Measurements from ENCODE around the gene INS. TPM values are rescaled to one million over a fixed set of nuclear protein-coding genes. Genes with fewer than 3 reads are reported as not detected.
"Not testable (repeated sequence)": the region's sequence is repeated elsewhere in the genome, so short reads cannot be mapped to it uniquely, and the experiment has no call there.

Gene INS
- total RNA-seq, 4 donors from 2014 or later, result not detected

GRCh38 chr11:2195756-2196088 lies 34.7 kb upstream of the INS start:
- H3K4me1 ChIP-seq, result no peaks in the 10 kb centered on the region
- DNase-seq, result no peak
- H3K27ac ChIP-seq, result no peak overlapping the region
- no peaks in the 10 kb centered on the region for H3K27me3 ChIP-seq
- no peaks in the 10 kb centered on the region for H3K36me3 ChIP-seq
- H3K9me3 ChIP-seq, result no peaks in the 10 kb centered on the region
- no peak overlapping the region for H3K4me3 ChIP-seq
- TF ChIP-seq POLR2A (IDR thresholded peaks at IDR 0.05) (no peak), CTCF (IDR thresholded peaks at IDR 0.05) (no peak)

- H3K27ac ChIP-seq, result no peak overlapping the region
- no peaks in the 10 kb centered on the region for H3K36me3 ChIP-seq
- no peaks in the 10 kb centered on the region for H3K27me3 ChIP-seq
- H3K9me3 ChIP-seq, result no peaks in the 10 kb centered on the region
- no peak for TF ChIP-seq POLR2A (IDR thresholded peaks at IDR 0.05)
- peak; percentile 62 to 76 (median 71) for TF ChIP-seq CTCF (IDR thresholded peaks at IDR 0.05)
- no peak overlapping the region for H3K4me3 ChIP-seq
- no peaks in the 10 kb centered on the region for H3K4me1 ChIP-seq
- peak; percentile 31 to 67 (median 56) for DNase-seq
These were observed 34.1 kb upstream of the INS start for GRCh38 chr11:2194877-2195755.

GRCh38 chr11:2193888-2194595 lies 33.0 kb upstream of the INS start:
- H3K36me3 ChIP-seq, H3K4me3 ChIP-seq, H3K27ac ChIP-seq, H3K4me1 ChIP-seq, H3K9me3 ChIP-seq, H3K27me3 ChIP-seq, DNase-seq: not testable (repeated sequence)

- peak in 1 of 3 donors; percentile 66 for DNase-seq
- Histone ChIP-seq H3K4me3 (no peak overlapping the region), H3K27ac (no peak overlapping the region), H3K27me3 (no peaks in the 10 kb centered on the region), H3K9me3 (no peaks in the 10 kb centered on the region), H3K36me3 (no peaks in the 10 kb centered on the region), H3K4me1 (no peaks in the 10 kb centered on the region)
- no peak for TF ChIP-seq POLR2A (IDR thresholded peaks at IDR 0.05)
- TF ChIP-seq CTCF (IDR thresholded peaks at IDR 0.05), result no peak
These were observed 32.3 kb upstream of the INS start for GRCh38 chr11:2193099-2193887.

GRCh38 chr11:2192435-2192834 lies 31.4 kb upstream of the INS start:
- H3K9me3 ChIP-seq, result no peaks in the 10 kb centered on the region
- no peaks in the 10 kb centered on the region for H3K27me3 ChIP-seq
- no peak overlapping the region for H3K27ac ChIP-seq
- no peaks in the 10 kb centered on the region for H3K4me1 ChIP-seq
- no peaks in the 10 kb centered on the region for H3K36me3 ChIP-seq
- no peak for TF ChIP-seq POLR2A (IDR thresholded peaks at IDR 0.05)
- no peak for TF ChIP-seq CTCF (IDR thresholded peaks at IDR 0.05)
- no peak overlapping the region for H3K4me3 ChIP-seq
- DNase-seq, result no peak

Data from Peyer's patch (tissue), 4 donors.